Kidney glomerular epithelial cell (primary cell): ENCODE measurements around the gene B4GALNT3.

ENCODE experiments used
- DNase-seq: peaks from one replicate; lab custom pipeline; 2025; lab: John Stamatoyannopoulos, UW

The B4GALNT3 gene

DNA sequence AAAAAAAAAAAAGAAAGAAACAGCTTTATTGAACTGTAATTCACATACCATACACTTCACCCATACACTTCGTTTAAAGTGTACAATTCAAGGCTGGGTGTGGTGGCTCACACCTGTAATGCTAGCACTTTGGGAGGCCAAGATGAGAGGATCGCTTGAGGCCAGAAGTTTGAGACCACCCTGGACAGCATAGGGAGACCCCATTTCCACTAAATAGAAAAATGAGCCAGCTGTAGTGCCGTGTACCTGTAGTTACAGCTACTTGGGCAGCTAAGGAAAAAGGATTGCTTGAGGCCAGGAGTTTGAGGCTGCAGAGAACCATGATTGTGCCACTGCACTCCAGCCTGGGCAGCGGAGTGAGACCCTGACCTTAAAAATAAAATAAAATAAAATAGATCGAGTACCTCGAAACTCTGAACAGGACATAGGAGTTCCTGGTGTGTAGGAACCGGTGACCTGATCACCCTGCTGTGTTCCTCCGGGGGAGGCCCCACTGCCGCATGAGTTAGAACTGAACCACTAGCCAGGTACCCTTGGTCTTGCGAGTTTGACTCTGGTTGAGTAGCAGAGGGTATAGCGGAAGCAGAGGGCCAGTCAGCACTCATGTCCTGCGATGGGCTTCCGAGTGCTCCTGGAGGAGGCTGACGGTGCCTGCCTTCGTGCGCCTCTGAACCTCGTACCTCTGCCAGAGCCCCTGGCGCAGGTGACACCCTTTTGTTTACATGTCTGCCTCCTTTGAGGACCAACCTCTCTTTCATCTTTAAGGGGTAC lies 80.0 kb downstream of the B4GALNT3 start:
- no peak for DNase-seq

DNA sequence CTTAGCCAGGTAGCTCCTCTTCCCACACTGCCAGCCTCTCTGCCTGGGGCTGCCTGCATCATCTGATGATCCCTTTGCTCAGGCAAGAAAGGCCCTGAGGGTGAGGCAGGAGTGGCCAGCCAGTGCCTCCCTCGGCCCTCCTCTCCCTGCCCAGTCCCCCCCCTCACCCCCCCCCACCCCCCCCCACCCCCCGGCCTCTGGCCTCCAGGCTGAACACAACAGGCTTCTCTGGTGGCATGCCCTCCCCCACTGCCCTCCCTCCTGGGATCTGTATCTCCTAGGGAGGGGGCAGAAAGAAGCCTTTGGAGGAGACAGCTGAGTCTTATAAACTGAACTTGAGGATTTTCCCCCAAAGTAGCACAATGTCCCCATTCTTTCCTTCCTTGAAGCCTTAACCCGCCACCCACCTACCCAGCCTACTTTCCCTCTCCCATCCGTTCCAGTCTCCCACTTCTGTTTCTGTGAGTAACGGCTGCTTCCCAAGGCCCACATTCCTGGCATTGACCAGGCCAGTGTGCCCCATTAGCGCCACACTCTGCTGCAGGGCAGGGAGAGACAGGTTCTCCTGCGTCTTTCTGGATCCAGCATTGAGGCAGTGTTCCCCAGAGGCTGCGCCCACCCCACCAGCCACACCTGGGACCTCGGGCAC lies 82.1 kb downstream of the B4GALNT3 start:
- DNase-seq: no peak

DNA sequence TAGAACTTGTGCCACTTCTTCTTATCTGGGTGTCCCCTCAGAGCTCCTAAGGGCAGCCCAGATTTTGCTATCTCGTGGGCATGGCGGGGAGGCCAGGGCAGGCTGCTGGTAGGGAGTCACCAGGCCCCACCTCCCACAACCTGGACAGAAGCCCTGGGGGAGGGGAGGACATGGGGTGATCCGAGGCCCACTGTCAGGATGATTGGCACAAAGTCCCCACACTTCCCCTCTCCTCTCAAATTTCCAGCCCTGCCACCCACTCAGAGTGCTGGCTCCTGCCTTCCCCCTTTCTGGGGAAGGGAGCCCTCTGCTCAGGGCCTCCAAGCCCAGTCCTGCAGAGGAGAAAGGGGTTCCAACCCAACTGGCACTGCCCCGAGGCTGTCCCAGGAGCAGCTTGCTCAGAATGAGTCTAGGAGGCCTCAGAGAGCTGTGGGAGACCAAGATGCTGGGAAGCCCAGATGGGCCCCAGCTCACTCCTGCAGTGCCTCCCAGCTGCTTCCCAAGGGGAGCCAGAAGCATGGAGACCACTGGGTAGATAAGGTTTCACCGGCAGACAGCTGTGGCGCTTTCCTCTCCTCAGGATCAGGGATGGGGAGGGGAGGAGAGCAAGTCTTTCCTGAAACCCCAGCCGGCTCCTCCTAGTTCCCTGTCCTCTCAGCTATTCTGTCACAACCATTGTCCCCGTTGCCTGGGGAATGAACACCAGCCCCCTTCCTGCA lies 82.8 kb downstream of the B4GALNT3 start:
- DNase-seq: no peak

DNA sequence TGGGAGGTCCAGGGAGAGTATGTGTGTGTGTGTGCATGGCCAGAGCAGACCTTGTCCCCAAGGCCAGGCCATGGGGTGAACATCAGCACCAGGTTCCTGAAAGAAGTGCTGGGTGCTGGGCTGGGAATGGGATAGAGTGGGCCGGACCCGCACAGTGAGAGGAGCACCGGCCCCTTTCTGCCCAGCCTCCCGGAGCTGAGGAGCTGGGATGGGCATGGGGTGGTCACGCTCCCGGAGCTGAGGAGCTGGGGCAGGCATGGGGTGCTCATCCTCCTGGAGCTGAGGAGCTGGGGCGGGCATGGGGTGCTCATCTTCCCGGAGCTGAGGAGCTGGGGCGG lies 83.3 kb downstream of the B4GALNT3 start:
- no peak for DNase-seq

DNA sequence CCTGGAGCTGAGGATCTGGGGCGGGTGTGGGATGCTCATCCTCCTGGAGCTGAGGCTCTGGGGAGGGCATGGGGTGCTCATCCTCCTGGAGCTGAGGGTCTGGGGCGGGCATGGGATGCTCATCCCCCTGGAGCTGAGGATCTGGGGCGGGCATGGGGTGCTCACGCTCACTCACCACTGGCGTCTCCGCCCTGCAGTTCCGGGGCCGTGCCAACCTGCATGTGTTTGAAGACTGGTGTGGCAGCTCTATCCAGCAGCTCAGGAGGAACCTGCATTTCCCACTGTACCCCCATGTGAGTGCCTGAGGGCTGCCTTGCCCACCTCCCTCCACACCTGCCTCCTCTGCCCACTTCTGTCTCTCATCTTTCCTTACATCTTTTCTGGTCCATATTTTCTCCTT lies 84.4 kb downstream of the B4GALNT3 start:
- no peak for DNase-seq

DNA sequence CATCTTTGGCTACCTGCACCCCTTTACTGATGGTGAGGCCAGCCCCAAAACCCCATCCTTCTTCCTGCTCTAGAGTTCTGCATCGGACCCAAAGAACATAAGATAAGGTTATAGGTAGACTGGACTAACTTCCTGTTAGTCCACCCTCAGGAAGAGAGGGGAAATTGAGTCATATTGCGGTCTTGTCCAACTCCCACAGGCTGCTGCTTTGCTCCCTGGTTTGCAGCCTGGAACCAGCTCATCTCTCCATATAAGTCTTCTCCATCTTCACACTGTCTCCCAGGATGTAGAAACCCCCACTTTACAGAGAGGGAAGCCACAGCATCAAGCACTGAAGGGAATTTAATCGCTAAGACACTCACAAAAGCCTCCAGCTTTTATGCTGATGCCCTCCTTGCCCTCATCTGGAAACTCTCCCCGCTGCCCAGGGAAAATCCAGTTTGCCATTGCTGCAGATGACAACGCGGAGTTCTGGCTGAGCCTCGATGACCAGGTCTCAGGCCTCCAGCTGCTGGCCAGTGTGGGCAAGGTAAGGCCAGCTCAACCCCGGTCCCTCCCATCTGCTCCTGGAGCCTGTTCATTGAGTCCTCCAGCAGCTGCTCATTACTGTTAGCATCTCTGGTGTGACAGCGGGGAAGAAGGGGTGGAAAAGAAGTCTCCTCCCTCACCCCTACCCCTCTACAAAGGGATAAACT lies 85.3 kb downstream of the B4GALNT3 start:
- no peak for DNase-seq

DNA sequence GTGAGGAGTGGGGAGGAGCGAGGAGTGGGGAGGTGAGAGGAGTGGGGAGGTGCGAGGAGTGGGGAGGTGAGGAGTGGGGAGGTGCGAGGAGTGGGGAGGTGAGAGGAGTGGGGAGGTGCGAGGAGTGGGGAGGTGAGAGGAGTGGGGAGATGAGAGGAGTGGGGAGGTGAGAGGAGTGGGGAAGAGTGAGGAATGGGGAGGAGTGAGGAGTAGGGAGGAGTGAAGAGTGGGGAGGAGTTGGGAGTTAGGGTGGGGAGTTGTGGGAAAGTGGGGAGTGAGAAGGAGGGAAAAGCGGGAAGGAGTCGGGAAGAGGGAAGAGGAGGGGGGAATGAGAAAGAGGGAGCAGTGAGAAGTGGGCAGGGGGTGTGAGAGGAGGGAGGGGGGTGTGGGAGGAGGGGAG lies 86.1 kb downstream of the B4GALNT3 start:
- DNase-seq: no peak

DNA sequence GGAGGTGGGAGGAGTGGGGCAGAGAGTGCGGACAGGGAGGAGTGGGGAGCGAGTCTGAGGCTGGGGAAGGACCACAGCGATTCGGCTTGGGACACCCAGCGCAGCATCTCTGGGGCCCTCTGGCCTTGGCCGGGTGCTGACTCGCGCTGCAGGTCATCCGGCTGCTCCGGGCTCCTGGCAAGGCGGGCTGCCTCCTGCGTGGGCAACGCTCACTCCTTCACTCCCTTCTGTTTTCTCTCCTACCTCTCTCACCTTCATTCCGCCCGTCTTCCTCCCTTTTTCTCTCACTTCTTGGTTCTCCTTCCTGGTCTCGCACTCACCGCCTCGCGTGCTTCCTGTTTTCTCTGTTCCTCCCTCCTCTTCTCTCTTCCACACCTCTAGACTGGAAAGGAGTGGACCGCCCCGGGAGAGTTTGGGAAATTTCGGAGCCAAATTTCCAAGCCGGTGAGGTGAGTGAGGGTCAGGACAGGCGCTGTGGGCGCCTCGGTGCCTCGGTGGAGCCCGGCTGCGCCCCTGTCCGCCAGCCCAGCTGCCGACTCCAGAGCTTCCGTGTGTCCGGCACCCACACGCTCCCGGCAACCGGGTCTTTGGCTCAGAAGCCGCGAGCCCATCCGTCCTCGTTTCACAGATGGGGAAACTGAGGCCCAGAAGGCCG lies 86.7 kb downstream of the B4GALNT3 start:
- DNase-seq: no peak

DNA sequence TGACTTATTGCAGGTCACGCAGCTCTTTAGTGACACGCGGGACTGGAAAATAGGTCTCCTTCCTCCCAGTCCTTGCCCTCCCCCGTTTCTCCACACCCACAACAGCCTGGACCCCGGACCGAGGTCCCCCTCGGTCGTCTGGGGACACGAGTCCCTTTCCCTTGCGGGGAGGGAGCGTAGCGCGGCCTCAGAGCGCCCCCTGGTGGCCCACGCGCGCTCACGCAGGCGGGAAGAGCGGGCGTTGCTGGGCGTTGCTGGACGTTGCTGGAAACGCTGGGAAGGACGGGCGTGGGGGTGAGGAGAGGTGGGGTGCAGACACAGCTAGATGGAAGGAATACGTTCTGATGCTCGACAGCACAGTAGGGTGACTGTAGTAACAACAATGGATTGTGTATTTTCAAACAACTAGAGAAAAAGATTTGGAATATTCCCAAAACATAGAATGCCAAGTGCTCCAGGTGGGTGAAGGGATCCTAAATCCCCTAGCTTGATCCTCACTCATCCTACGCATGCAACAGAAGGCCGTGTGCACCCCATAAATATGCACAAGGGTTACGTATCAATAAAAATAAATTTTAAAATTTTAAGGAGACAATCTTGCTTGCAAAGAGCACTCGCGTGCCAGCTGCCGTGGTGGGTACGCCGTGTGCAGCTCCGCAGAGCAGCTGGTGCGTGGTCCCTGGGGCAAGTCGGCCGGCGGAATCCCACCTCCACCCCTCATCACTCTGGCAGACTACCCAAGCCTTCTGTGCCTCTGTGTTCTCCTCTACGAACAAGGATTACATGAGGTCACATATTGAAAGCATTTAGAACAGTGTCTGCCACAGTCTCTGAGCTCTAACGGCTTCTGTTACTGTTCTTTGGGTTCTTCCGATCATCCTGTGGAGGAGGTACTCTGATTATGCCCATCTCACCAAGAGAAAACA lies 87.4 kb downstream of the B4GALNT3 start:
- peak; percentile 23 for DNase-seq

DNA sequence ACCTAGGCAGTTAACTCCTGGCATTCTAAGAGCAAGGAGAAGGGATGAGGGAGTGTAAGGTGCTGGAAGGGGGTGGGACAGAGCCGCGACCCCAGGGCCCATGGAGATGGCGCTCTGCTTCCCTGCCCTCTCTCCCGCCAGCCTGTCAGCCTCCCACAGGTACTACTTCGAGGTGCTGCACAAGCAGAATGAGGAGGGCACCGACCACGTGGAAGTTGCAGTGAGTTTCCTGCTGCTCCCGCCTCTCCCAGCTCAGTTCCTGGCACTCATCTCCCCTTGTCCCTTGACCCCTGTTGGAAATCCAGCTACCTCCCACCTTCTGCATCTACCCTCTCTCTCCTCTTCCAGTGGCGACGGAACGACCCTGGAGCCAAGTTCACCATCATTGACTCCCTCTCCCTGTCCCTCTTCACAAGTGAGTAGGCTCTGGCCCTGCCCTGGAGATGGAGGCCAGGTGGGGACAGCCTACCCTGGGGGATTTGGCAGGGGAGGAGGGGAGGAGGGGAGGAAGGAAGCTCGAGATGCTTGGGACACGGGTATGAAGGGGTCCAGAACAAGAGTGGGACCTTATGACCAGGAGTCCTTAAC lies 88.2 kb downstream of the B4GALNT3 start:
- DNase-seq: no peak

DNA sequence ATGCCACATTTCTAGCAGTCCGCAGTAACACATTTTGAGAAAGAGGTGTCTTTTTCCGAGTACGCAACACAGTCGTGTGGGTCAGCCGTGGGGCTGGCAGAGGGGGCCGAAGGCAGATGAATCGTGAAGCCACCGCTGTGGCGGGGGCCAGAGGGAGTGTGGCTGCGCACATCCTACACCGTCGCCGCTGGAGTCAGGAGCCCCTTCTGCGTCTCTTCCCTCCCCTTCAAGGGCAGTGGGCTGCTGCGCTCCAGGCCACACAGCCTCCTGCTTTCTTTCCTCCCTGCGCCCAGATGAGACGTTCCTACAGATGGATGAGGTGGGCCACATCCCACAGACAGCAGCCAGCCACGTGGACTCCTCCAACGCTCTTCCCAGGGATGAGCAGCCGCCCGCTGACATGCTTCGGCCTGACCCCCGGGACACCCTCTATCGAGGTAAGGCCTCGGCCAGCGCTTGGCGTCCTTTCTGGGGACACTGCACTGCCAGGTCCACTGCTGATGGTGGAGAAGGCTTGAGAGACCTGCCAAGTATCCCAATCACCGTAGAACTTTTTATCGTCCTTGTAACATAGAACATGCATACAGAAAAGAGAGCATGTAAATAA lies 89.8 kb downstream of the B4GALNT3 start:
- DNase-seq: no peak

DNA sequence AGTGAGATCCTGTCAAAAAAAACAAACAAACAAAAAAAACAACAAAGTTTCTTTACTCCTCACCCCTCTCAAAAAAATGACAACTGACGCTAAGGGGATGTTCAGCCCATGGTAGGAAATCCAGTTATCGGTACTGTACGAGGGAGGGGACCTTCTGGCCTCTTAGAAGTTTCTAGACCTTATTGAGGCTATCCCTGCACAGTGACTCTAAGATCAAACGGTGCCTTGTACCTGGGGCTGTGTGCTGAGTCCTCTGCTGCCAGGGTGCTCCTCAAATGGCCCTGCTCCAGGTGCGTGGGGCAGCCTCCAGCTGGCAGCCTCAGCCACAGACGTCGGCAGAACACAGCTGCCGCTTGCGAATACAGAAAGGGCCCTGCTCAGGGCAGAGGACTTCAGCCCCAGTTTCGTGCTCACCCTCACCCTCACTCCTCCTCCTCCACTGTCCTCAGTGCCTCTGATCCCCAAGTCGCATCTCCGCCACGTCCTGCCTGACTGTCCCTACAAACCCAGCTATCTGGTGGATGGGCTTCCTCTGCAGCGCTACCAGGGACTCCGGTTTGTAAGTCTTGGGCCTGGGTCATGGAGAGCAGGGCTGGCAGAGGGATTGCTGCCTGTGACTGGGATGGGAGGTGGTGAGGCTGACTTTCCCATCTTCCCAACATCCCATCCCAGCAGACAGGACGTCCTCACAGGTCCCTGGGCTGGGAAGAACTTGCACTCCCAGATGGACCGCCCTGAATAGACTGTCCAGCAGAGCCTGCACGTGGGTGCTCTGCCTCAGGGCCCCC lies 90.9 kb downstream of the B4GALNT3 start:
- no peak for DNase-seq

DNA sequence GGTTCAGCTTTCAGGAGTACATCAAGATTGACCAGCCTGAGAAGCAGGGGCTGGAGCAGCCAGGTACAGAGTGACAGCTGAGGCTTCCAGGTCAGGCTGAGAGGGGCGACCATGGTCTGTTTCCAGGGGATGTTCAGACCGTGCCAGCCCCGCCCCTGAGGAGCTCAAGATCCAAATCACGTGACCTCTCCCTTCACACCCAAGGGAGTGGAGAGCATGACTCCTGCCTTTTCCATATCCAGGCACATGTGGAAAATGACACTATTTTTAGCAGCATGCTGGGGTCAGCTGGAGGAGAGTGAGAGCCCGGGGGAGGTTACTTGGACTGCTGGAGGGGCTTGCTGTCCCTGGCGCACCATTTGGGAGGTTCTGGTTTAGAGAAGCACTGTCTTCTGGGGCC lies 92.7 kb downstream of the B4GALNT3 start:
- no peak for DNase-seq

DNA sequence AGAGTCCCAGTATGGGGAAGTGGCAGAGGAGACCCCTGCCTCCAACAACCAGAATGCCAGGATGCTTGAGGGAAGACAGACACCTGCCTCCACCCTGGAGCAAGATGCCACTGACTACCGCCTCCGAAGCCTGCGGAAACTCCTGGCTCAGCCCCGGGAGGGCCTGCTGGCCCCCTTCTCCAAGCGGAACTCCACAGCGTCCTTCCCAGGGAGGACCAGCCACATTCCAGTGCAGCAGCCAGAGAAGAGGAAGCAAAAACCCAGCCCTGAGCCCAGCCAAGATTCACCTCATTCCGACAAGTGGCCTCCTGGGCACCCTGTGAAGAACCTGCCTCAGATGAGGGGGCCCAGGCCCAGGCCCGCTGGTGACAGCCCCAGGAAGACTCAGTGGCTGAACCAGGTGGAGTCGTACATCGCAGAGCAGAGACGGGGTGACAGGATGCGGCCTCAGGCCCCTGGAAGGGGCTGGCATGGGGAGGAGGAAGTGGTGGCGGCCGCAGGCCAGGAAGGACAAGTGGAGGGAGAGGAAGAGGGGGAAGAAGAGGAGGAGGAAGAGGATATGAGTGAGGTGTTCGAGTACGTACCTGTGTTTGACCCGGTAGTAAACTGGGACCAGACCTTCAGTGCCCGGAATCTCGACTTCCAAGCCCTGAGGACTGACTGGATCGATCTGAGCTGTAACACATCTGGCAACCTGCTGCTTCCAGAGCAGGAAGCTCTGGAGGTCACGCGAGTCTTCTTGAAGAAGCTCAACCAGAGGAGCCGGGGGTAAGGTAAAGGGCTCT lies 93.7 kb downstream of the B4GALNT3 start:
- no peak for DNase-seq

DNA sequence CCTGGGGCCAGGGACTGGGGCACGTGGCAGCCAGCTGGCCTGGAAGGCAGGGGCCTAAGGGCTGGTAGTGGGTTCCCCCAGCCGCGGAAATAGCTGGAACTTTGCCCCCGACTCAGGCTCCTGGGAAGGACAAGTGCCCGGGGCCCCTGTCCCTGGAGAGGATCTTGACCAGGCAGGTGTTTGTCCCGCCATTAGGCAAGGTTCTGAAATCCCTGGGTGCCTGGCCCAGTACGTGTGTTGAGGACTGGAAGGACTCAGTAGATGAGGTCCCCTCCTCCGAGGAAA lies 94.2 kb downstream of the B4GALNT3 start:
- DNase-seq: no peak

DNA sequence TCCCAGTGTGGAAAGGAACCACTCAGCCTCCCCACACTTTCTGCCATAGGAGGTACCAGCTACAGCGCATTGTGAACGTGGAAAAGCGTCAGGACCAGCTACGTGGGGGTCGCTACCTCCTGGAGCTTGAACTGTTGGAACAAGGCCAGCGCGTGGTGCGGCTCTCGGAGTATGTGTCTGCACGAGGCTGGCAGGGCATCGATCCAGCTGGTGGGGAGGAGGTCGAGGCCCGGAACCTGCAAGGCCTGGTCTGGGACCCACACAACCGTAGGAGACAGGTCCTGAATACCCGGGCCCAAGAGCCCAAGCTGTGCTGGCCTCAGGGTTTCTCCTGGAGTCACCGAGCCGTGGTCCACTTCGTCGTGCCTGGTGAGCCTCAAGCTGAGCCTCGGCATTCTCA lies 96.8 kb downstream of the B4GALNT3 start:
- DNase-seq: no peak

DNA sequence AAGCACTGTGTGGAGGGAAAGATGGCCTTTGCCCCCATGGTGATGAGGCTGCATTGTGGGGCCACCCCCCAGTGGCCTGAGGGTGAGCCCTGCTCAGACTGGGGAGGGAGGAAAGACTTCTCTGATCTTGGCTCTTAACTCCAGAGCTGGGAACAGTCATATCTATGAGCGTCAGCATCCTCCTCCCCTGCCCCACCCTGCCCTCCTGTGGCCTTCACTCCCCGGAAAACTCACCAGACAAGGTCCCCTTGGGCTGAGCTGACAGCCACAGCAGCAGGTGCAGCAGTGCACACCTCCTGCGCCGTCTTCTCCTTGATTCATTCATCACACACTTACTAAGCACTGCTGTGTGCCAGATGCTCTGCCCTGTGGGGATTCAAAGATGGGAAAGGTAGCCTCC lies 98.8 kb downstream of the B4GALNT3 start:
- no peak for DNase-seq

DNA sequence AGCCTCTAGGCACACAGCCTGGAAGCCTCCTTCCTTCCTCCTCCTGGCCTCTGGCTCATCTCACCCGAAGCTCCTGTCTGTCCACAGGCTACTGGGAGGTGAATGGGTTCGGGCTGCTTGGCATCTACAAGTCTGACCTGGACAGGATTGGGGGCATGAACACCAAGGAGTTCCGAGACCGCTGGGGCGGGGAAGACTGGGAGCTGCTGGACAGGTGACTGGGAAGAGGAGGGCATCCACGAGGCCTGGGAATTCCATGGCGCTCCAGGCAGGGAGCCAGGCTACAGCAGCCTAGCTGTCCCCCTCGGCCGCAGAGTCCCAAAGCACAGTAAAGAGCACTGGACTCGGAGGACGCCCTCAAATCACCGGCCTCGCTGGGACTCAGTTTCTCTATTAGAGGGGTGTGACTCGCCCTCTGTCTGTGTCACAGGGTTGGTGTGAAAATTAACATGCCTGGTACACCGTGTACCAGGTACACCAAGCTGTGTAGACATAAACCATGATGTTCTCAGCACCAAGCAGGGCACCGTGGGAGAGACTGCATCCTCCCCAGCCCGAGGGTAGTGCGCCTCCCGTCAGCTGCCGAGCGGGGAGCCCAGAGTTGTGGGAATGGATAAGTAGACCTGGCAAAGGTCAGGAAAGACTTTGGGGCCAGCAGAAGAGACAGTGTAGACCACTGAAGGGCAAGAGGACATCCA lies 99.6 kb downstream of the B4GALNT3 start:
- no peak for DNase-seq
